DMS 273 treated with DMSO at 0.1 percent for 48 hours (cell line): ENCODE data around the gene SMAD6.
"Not testable (repeated sequence)": the region's sequence is repeated elsewhere in the genome, so short reads cannot be mapped to it uniquely, and the experiment has no call there.

Experiments used
- DNase-seq: peaks from one replicate; lab custom pipeline; 2025; lab: John Stamatoyannopoulos, UW

The SMAD6 gene

DNA sequence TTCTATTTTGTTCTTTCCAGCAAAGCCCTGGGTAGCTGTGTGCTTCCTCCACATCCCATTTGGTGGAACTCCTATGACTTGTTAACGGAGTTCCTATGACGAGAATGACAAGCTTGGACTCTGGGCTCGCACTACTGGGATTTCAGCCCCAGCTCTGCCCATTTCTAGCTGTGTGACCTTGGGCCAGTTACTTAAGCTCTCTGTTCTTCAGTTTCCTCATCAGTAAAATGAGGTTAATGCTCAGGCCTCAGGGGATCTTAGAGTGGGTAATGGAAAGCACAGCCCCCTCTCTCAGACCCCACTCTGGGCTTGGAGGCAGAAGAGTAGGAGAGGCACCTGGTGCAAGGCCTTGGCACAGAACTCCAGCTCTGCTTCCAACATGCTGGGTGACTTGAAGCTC is 123.1 kb downstream of the SMAD6 start:
- DNase-seq: no peak

- DNase-seq: no peak
These were observed 123.7 kb downstream of the SMAD6 start for GRCh38 chr15:66825731-66826130.

- no peak for DNase-seq
These were observed 124.5 kb downstream of the SMAD6 start for GRCh38 chr15:66826507-66826906.

DNA sequence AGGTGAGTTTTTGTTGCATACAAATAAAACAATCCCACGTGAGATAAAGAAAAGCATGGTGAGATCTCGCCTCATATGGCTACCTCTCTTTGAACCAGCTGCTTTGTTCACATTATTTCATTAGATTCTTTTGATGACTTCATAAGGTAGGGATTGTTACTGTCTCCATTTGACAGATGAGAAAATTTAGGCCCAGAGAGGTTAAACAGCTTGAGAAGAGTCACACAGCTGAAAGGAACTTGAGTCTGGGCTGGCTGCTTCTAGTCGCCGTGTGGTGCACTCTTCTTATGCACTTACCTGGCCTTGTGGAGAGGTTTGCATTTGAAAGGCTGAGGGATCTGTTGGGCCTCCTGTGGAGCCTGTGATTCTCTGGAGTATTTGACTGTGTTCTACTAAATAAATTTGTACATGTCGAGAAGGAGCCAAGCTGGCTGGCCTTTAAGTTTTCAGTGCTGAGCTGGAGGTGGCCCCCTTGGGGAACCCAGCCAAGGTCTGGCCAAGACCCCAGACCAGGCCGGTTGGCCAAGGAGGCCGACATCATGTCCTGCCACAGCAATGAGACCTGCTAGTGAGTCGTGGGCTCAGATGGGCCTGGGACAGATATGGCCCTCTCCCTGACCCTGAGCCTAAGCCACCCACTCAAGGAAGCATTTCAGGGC is 125.1 kb downstream of the SMAD6 start:
- DNase-seq: no peak

GRCh38 chr15:66827698-66828055 is 125.6 kb downstream of the SMAD6 start:
- DNase-seq: no peak

GRCh38 chr15:66828817-66829541 is 126.9 kb downstream of the SMAD6 start:
- DNase-seq: not testable (repeated sequence)

DNA sequence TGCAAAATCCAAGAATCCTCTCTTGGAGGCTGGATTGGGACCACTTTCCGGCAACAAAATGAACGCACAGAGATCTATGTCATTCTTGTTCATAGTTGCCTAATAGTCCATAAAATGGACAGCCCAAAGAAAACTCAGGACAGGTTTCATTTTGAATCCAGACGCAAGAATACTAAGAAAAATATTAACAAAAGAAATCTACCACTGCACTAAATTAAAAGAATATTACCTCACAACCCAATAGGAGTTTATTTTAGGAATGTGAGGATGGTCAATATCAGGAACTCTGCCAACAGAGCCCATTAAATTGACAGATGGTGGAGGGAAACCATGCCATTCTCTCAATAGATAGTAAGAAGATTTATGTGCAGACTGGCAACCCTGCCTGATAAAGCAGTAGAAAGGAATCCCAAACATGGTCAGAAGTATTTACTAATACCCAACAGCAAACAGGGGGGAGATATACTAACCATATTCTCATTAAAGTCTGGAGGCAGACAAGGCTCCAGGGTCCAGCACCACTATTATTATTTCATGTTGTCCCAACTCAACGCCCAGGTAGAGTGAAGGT is 127.6 kb downstream of the SMAD6 start:
- DNase-seq: no peak

- DNase-seq: no peak
These were observed 128.3 kb downstream of the SMAD6 start for GRCh38 chr15:66830358-66830757.

DNA sequence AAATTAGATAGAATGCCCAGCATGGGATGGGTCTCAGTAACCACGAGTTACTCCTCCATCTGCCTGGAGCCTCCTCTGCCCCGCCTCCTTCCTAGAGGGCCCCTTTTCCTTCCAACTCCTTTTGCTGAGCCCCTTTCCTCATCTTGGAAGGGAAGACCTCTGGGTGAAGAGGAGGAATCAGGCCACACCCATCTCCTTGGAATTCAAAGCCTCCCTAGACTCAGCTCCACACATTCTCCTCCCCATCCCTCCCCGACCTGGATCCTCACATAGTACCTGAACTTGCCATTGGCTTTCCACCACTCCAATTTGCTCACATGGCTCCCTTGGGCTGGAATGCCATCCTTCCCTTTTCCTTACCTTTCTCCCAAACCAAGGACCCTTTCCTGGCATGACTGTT is 128.8 kb downstream of the SMAD6 start:
- no peak for DNase-seq

DNA sequence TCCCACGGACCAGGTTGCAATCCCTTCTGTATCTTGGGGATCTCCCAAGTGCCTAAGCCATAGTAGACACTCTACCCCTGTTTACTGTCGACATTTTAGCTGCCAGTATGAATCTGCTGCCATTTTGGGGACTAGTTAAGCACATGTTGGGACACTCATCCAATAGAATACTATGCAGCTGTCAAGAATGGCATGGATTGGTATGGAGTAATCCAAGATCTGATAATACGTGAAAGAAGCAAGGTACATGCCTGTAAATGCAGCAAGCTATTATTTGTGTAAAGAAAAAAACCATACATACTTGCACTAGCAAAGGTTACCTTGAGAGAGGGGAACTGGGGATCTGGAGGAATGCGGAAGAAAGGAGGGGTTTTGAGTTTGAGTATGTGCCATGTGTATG is 129.3 kb downstream of the SMAD6 start:
- DNase-seq: no peak

GRCh38 chr15:66831801-66832390 is 129.9 kb downstream of the SMAD6 start:
- no peak for DNase-seq
